PC-3 (cell line): ENCODE measurements around the gene LSP1. TPM values are rescaled to one million over a fixed set of nuclear protein-coding genes. Genes with fewer than 3 reads are reported as not detected.

Source experiments
- ATAC-seq: fragments of 200-7000 bp; cut with Tn5 transposase; 2 replicates; pipeline ENCODE4 v1.9.1; 2020; ENCODE audit warnings: mild to moderate bottlenecking, moderate library complexity
- BruUV-seq: library from RNA; stranded (reverse); fragments of 400-500 nt; replicated peaks from 2 replicates; lab custom pipeline; 2021; lab: Mats Ljungman, UMichigan
- CTCF ChIA-PET: fragments of 300-600 bp; sonication (Branson Sonifier 250); formaldehyde crosslinking; loops from one replicate; lab custom pipeline; 2022; ENCODE audit warnings: antibody characterized with exemption; lab: Charles Lee
- POLR2A ChIA-PET: fragments of 300-600 bp; sonication (Branson Sonifier 250); formaldehyde crosslinking; loops from one replicate; lab custom pipeline; 2022; ENCODE audit warnings: antibody characterized with exemption; ENCODE audit not compliant: unreplicated experiment; lab: Charles Lee
- DNase-seq: peaks from one replicate; pipeline ENCODE4 v3.0.0-alpha.2; 2015
- H2AFZ ChIP-seq: fragments of 300-600 bp; sonication (generic); 2 replicates; pipeline ENCODE4 v1.6.0; 2016; ENCODE audit warnings: antibody characterized with exemption, low read length
- H3F3A ChIP-seq: fragments of 300-600 bp; sonication (generic); one replicate; pipeline ENCODE4 v1.6.0; 2017; ENCODE audit warnings: antibody characterized with exemption, low read length, control low read depth, mild to moderate bottlenecking; ENCODE audit not compliant: unreplicated experiment
- H3K27ac ChIP-seq: fragments of 300-600 bp; sonication (generic); 2 replicates; pipeline ENCODE4 v1.5.1; 2016; ENCODE audit warnings: mild to moderate bottlenecking, low read length
- H3K27me3 ChIP-seq: fragments of 300-600 bp; sonication (generic); 2 replicates; pipeline ENCODE4 v1.6.1; 2016; ENCODE audit warnings: low read length, mixed read lengths
- H3K36me3 ChIP-seq: fragments of 300-600 bp; sonication (generic); 2 replicates; pipeline ENCODE4 v1.6.1; 2016; ENCODE audit warnings: low read depth, mixed run types, low read length, mixed read lengths
- H3K4me1 ChIP-seq: fragments of 300-600 bp; sonication (generic); 2 replicates; pipeline ENCODE4 v1.5.1; 2016; ENCODE audit warnings: low read length; ENCODE audit not compliant: insufficient read depth
- H3K4me2 ChIP-seq: fragments of 300-600 bp; sonication (generic); 2 replicates; pipeline ENCODE4 v1.6.0; 2016; ENCODE audit warnings: low read length
- H3K4me3 ChIP-seq: fragments of 300-600 bp; sonication (generic); 2 replicates; pipeline ENCODE4 v1.5.1; 2016; ENCODE audit warnings: mild to moderate bottlenecking, low read length, mixed read lengths
- H3K79me2 ChIP-seq: fragments of 300-600 bp; sonication (generic); 2 replicates; pipeline ENCODE4 v1.6.1; 2017; ENCODE audit warnings: low read length, mixed read lengths
- H3K9ac ChIP-seq: fragments of 300-600 bp; sonication (generic); 2 replicates; pipeline ENCODE4 v1.6.0; 2016; ENCODE audit warnings: mild to moderate bottlenecking, low read length
- H3K9me2 ChIP-seq: fragments of 300-600 bp; sonication (generic); replicated peaks from 2 replicates; pipeline ENCODE4 v1.6.1; 2016; ENCODE audit warnings: mixed run types, low read length, mixed read lengths
- H3K9me3 ChIP-seq: fragments of 300-600 bp; sonication (generic); 2 replicates; pipeline ENCODE4 v1.6.1; 2016; ENCODE audit warnings: low read length, mixed read lengths
- H4K20me1 ChIP-seq: fragments of 300-600 bp; sonication (generic); 2 replicates; pipeline ENCODE4 v1.6.1; 2016; ENCODE audit warnings: low read length, mixed read lengths
- EZH2 ChIP-seq: fragments of 300-600 bp; sonication (generic); IDR thresholded peaks from one replicate; pipeline ENCODE4 v1.6.1; 2017; ENCODE audit warnings: antibody characterized with exemption, mild to moderate bottlenecking, low read length; ENCODE audit not compliant: unreplicated experiment
- EZH2phosphoT487 ChIP-seq: fragments of 300-600 bp; sonication (generic); IDR thresholded peaks from 2 replicates; pipeline ENCODE4 v1.6.1; 2018; ENCODE audit warnings: mild to moderate bottlenecking, antibody characterized with exemption, low read length, borderline replicate concordance
- intact Hi-C: fragments of 100-400 bp; cut with micrococcal nuclease; formaldehyde crosslinking; loops from 2 replicates; pipeline ENCODE4 v1.9.0; 2023
- total RNA-seq: library from RNA; depleted of rRNA; stranded (reverse); fragments of >200 nt; gene quantifications from 2 replicates; pipeline ENCODE4 v1.2.3, GENCODE V29; 2014
- TF ChIP-seq, protein P1 (sequence below): fragments of 300-600 bp; sonication (generic); conservative IDR thresholded peaks from 2 replicates; pipeline ENCODE4 v1.5.1; 2017; ENCODE audit warnings: antibody characterized with exemption, low read depth, mild to moderate bottlenecking, low read length

The LSP1 gene
- total RNA-seq, 1 experiment from 2014 or later = not detected

DNA sequence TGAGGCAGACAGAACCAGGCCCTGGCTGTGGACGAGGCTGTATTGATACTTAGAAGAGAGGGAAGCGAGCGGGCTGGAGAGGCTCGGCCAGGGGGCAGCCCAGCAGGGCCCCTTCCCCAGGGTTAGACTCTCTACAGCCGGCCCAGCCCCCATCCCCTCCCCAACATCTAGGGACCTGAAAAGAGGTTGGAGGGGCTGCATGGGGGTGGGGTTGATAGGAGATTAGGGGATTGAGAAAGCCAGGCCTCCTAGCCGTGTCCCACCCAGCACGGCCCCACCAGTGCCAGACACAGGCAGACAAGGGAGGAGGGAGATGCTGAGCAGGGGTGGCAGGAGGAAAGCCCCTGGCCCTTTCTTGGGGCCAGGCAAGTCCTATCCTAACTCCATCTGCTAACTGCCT lies 5.7 kb downstream of the LSP1 start:
- H3K27me3 ChIP-seq = no peaks in the 10 kb centered on the region
- POLR2A ChIA-PET = no interaction called here

DNA sequence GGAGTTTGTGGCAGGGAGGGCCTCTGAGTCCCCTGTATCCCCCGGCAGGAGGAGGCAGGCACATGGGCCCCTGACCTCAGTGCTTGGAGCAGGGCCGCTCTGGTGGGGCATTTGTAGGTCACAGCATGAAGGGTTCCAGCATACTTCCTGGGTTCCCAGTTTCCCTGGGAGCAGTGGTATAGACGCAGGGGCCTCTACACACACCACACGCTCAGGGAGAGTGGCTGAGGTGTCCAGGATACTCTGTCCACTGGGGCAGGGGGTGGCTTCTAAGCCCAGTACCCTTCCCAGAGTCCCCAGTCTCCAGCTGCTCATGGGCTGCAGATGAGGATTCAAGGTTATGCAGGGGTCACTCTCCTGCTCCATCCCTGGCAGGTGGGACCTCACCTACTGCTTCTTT lies 6.1 kb downstream of the LSP1 start:
- no peaks in the 10 kb centered on the region for H3K27me3 ChIP-seq
- BruUV-seq = no TSS peak
- no peak overlapping the region for H3K4me3 ChIP-seq
- intact Hi-C loops = no loop called here
- H3K9ac ChIP-seq = no peak overlapping the region
- no peak overlapping the region for H2AFZ ChIP-seq
- TF ChIP-seq EZH2 (no peak), EZH2phosphoT487 (no peak)
- TF ChIP-seq, protein P1, sequence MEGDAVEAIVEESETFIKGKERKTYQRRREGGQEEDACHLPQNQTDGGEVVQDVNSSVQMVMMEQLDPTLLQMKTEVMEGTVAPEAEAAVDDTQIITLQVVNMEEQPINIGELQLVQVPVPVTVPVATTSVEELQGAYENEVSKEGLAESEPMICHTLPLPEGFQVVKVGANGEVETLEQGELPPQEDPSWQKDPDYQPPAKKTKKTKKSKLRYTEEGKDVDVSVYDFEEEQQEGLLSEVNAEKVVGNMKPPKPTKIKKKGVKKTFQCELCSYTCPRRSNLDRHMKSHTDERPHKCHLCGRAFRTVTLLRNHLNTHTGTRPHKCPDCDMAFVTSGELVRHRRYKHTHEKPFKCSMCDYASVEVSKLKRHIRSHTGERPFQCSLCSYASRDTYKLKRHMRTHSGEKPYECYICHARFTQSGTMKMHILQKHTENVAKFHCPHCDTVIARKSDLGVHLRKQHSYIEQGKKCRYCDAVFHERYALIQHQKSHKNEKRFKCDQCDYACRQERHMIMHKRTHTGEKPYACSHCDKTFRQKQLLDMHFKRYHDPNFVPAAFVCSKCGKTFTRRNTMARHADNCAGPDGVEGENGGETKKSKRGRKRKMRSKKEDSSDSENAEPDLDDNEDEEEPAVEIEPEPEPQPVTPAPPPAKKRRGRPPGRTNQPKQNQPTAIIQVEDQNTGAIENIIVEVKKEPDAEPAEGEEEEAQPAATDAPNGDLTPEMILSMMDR = no peak
- H3K4me2 ChIP-seq = no peak overlapping the region
- H3K79me2 ChIP-seq = no peaks in the 10 kb centered on the region
- CTCF ChIA-PET = no interaction called here
- no peaks in the 10 kb centered on the region for H4K20me1 ChIP-seq
- peaks cover 7% of the 10 kb centered on the region for H3K4me1 ChIP-seq
- ATAC-seq (no peak), DNase-seq (no peak)
- H3K9me3 ChIP-seq = no peaks in the 10 kb centered on the region
- H3F3A ChIP-seq = no peaks in the 10 kb centered on the region
- no peaks in the 10 kb centered on the region for H3K36me3 ChIP-seq
- no peaks in the 10 kb centered on the region for H3K9me2 ChIP-seq
- POLR2A ChIA-PET = no interaction called here
- no peak overlapping the region for H3K27ac ChIP-seq

More for the DNA sequence above, 5.7 kb downstream of the LSP1 start:
- Histone ChIP-seq H4K20me1 (no peaks in the 10 kb centered on the region), H3K27ac (no peak overlapping the region), H2AFZ (no peak overlapping the region), H3K9ac (no peak overlapping the region), H3F3A (no peaks in the 10 kb centered on the region), H3K36me3 (no peaks in the 10 kb centered on the region), H3K9me3 (no peaks in the 10 kb centered on the region), H3K4me2 (no peak overlapping the region), H3K4me3 (no peak overlapping the region), H3K79me2 (no peaks in the 10 kb centered on the region), H3K4me1 (peaks cover 5% of the 10 kb centered on the region), H3K9me2 (no peaks in the 10 kb centered on the region)
- no peak for TF ChIP-seq EZH2phosphoT487
- TF ChIP-seq, protein P1 = no peak
- TF ChIP-seq EZH2 = no peak
- no TSS peak for BruUV-seq
- intact Hi-C loops = no loop called here
- ATAC-seq (no peak), DNase-seq (no peak)
- CTCF ChIA-PET = no interaction called here

DNA sequence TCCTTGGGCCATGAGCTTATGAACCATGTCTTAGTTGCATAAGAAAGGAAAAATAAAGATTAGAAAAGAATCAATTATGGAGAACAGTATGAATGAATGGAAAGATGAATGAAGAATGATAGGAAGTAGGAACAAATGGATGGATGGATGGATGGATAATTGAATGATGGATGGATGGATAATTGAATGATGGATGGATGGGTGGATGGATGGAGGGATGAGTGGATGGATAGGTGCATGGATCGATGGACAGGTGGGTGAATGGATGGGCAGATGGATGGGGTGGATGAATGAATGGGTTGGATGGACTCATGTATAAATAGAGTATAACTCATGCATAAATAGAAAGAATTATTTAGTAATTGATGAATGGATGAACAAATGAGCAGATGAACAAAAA lies 7.2 kb downstream of the LSP1 start:
- Histone ChIP-seq H3K27ac (no peak overlapping the region), H2AFZ (no peak overlapping the region), H3K4me2 (no peak overlapping the region), H3K27me3 (no peaks in the 10 kb centered on the region), H3K9me2 (no peaks in the 10 kb centered on the region), H3K36me3 (no peaks in the 10 kb centered on the region), H3K9me3 (no peaks in the 10 kb centered on the region), H3K79me2 (no peaks in the 10 kb centered on the region), H3K4me3 (no peak overlapping the region), H3K4me1 (peaks cover 7% of the 10 kb centered on the region), H3K9ac (no peak overlapping the region), H4K20me1 (no peaks in the 10 kb centered on the region), H3F3A (no peaks in the 10 kb centered on the region)
- CTCF ChIA-PET = no interaction called here
- DNase-seq (no peak), ATAC-seq (no peak)
- BruUV-seq = no TSS peak
- TF ChIP-seq, protein P1 = no peak
- no peak for TF ChIP-seq EZH2
- TF ChIP-seq EZH2phosphoT487 = no peak
- intact Hi-C loops = no loop called here
- POLR2A ChIA-PET = no interaction called here
